TTC549 (cell line): ENCODE data around the gene ZNF319.

Source experiments
- FAIRE-seq: peaks from 2 replicates; lab custom pipeline; 2012; peaks lifted over from hg19 to GRCh38; lab: Jason Lieb, UNC

ZNF319 gene

DNA sequence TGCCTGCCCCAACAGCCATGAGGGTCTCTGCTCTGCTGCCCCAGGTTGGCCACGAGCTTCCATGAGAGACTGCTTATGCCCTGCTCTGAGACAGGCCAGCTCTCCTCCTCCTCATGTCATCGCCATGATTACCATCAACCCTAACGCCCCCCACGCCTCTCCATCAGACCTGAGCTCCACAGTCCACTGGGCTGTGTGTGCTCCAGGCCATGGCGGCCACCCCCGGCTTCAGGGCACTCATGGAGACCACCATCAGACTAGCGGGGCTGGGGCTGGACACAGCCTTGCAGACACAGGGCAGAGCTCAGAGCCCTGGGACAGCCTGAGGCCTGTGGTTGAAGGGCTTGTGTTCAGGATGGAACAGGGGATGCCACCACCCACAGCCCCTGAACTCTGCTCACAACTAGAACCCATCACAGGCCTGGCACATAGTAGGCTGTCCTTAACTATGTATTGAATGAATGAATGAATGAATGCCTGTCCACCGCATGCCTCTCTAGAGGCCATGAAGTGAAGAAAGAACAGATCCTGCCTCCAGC, 44.1 kb downstream of the ZNF319 start:
- no peak for FAIRE-seq

DNA sequence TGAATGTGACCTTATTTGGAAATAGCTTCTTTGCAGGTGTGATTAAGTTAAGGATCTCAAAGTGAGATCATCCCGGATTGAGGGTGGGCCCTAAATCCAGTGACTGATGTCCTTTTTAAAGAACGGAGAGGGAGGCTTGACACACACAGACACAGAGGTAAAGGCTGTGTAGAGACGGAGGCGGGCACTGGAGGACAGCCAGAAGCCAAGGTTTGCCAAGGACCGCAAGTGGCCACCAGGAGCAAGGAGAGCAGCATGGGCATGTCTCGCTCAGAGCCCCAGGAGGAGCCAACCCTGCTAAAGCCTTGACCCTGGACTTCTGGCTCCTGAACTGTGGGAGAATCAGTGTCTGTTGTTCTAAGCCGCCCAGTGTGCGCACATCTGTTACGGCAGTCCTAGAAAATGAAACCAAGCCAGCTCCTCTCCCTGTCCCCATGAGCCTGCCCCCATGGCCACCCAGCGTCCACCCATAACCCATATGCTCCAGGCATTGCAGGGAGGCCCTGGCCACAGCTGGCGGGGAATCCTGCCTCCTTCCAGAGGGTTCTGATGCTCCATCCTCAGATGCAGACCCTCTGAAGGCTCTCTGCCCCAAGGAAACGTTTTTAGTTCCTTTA, 44.8 kb downstream of the ZNF319 start:
- no peak for FAIRE-seq

DNA sequence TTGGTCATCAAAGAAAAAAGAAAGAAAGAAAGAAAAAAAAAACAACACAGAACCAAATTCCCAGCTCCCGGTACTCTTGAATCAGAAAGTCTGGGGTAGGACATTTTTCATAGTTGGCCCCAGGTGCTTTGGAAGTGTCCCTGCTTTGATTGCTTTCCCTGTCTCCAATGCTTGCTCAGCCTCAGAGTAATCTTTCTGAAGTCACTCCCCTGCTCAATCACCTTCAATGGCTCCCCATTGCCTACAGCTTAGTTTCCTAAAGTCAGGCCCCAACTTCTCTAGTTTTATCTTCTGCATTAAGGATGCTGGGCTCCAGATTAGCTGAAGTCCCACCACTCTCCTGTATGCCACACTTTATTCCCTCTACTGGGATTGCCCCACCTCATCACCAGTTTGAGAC, 46.6 kb downstream of the ZNF319 start:
- FAIRE-seq = no peak

DNA sequence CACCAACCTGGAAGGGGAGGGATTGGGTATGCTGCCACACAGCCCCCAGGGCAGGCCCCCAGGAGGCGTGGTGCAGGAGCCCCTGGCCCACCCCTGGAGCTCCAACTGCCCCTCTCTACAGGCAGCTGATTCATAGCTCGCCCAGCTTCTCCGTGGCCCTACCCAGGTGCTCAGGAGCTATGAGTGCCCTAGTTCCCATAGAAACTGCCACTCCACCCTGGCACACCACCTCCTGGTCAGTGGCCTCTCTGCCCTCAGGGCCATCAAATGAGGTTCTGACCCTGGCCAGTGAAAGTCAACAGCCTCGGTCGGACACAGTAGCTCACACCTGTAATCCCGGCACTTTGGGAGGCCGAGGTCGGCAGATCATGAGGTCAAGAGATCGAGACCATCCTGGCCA, 47.6 kb downstream of the ZNF319 start:
- FAIRE-seq = no peak

DNA sequence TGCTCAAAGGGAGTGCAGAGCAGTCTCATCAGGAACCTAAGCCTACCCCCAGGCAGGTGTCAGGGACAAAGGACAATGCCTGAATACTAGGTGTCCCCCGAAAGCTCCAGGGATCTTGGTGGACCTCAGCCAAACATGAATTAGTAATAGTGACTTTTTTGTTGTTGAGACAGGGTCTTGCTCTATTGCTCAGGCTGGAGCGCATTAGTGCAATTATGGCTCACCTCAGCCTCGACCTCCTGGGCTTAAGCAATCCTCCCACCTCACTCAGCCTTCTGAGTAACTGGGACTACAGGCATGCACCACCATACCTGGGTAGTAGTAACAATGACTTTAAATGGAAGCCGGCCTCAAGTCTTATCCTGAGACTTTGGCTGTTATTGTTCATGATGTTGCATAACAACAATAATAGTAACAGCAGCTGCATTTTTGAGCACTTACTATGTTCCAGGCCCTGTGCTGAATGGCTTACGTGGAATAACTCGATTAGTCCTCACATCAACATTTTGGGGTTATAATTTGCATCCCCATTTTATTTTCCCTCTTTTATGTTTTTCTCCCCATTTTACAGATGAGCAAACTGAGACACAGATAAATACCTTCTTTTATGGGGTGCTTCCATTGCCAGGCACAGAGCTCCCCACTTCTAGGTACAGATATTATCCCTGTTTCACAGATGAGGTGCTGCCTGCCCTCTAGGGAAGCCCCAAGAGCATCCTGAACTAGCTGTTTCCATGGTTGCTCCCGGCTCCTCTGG, 49.1 kb downstream of the ZNF319 start:
- no peak for FAIRE-seq

DNA sequence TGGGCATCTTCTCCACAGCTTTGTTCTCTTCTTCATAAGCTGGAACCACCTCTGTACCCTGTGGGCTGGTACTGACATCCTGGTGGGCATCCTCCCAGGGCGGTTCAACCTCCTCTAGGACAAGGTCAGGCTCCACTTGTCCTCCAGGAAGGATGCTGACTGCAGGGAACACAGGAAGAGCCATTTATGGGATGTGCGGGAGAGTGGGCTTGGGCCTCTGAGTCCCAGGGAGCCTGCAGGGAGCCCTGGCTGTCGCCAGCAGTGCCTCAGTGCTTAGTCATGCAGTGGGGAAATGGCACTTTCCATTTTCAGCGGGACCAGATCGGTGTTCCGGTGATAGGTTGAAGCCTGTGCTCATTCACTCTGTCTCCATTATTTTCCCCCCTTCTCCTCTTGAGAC, 50.1 kb downstream of the ZNF319 start:
- no peak for FAIRE-seq

DNA sequence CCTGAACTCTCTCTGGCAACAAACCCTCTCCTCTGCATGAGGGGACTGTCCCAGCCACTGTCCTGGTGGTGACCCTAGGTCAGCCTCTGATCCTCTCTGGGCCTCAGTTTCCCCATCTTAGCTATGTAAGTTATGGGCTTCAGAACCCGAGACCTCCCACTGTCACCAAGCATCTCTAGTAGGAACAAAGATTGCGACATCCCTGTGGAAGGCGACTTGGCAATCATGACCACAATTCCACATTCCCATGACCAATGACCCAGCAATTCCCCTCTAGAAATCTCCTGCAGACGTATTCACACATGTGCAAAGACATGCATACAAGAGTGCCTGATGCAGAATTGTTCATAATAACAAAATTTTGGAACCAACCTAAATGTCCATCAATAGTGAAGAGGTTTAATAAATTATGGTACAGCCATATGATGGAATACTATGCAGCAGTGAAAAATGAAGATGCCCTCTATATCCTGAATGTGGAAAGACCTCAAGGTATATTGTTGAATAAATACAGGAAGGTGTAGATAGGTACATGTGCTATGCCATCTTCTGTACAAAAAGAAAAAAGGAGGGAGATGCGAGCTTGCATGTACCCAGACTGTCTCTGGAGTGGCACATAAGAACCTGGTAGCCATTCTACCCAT, 50.8 kb downstream of the ZNF319 start:
- FAIRE-seq = no peak

DNA sequence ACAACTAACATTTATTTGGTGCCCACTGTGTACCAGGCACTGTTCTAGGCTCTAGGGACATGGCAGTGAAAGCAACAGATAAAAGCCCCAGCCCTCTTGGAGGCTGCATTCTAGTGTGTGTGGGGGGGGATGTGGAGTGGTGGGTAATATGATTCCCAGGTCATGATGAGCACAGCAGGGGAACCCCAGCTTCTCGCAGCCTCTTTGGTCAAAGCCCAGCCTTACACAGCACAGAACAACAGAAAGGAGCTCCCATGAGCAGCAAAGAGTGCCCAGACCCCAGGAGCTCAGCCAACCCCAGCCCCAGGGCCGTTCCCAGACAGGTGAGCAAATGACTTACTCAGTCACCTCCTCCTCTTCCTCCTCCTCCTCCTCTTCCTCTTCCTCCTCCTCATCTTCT, 51.5 kb downstream of the ZNF319 start:
- no peak for FAIRE-seq

DNA sequence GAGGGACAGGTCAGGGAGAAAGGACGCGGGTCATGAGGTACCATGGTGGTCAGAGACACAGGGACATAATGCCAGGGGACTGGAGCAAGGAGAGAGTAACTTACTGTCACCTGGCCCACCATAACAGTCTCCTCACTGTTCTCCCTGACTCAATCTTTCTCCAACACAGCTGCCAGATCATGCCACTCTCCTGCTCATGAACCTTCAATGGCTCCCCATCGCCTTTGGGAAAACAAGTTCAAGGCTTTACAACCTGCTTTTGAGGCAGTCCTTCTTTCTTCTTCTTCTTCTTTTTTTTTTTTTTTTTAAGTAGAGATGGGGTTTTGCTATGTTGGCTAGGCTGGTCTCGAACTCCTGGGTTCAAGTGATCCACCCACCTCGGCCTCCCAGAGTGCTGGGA, 52.4 kb downstream of the ZNF319 start:
- FAIRE-seq = no peak

DNA sequence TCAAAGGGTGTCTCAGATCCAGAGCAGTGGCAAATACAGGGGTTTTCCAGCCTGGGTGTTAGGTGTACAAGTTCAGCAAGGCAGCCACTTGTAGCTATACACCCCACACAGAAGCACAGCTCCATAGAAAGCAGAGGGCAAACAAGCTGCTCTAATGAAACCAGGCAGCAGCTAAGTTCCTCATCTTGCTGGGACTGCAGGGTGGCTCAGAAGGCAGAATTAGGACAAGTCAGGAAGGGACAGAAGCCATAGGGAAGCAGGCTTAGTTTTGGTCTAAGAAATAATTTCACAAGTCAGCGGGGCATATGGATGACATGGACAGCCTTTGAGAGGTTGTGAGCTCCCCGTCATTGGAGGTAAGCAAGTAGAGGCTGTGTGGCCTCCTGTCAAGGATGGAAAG, 53.2 kb downstream of the ZNF319 start:
- no peak for FAIRE-seq

DNA sequence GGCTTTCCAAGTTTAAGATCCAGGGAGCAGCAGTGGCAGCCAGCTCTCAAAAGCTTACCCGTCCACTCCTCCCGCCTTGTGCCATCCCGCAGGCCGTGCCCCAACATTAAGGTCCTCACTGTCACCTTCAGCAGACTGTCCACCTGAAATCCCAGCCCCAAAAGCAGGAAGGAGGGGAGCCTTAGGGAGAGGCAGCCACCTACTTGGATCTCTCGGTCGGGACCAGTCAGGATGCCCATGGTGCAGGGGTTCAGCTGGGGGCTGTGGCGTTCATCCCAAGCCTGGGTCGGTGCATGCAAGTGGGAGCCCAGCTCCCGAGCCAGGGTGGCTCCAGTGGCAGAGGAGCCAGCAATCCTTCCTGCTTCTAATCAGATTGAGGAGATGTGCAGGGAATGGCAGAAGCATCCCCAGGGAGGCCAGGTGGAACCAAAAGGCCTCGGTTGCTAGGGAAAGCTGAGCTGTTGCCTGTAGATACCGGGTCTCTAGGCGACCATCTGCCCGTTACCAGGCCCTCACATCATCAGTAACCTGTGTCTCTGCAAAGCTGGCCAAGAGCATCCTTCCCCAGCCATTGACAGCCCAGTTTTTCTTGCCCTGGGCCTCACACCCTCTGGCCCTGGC, 54.2 kb downstream of the ZNF319 start:
- no peak for FAIRE-seq

DNA sequence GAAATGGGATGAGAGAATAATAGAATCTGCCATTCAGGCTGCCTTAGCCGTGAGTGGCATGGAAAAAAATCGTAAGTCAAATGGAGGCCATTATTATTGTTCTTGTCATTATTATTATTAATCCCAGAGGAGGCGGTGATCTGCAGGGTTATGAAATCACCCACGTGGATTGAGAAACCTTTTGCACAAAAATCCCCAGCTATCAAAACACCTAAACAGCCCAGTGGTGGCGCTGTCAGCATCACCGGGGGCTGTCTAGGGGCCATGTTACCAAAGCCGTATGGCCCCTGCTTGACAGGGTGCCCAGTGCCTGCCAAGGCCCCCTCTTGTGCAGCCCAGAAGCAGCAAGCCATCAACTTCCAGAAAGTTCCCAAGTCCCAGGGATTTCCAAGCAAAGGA, 54.7 kb downstream of the ZNF319 start:
- no peak for FAIRE-seq

DNA sequence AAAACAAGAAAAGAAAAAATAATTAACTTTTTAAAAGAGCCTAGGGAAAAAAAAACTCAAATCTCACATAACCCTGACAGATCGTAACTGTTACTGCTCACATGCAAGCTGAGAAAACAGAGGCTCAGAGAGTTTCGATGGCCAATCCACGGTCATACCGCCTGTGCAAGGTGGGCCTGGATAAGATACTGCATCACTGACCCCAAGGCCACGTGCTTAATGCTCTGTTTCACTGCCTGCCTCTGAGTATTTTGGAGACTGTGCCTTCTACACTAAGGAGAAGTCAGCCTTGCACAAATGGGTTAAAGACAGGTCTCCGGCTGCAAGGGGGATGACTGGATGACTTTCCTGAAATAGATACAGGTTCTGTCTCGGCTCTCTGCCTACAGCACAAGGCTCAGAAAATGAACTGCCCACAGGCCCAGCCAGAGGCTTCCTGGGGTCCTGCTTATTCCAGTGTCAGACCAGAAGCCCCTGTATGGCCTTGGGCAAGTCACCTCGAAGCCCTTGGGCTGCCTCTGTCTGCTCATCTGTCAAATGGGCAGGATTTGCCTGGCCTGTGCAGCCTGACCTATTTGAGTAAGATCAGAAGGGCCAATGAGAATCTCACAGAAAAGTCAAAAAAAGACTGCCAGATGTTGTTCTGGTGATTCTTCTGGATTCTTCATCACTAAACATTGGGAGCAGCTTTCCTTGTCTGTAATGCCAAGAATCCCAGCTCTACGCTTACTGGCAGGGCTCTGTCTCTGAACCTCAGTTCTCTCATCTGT, 55.3 kb downstream of the ZNF319 start:
- no peak for FAIRE-seq
